ENCODE measurements around the gene CAT.

The CAT gene

GRCh38 chr11:34461215-34461614 is 22.5 kb downstream of the CAT start:
- no peak for DNase-seq

GRCh38 chr11:34464591-34465051 is 25.9 kb downstream of the CAT start:
- no peak for DNase-seq

- no peak for DNase-seq
Observed at GRCh38 chr11:34466802-34467488, 28.2 kb downstream of the CAT start.

DNA sequence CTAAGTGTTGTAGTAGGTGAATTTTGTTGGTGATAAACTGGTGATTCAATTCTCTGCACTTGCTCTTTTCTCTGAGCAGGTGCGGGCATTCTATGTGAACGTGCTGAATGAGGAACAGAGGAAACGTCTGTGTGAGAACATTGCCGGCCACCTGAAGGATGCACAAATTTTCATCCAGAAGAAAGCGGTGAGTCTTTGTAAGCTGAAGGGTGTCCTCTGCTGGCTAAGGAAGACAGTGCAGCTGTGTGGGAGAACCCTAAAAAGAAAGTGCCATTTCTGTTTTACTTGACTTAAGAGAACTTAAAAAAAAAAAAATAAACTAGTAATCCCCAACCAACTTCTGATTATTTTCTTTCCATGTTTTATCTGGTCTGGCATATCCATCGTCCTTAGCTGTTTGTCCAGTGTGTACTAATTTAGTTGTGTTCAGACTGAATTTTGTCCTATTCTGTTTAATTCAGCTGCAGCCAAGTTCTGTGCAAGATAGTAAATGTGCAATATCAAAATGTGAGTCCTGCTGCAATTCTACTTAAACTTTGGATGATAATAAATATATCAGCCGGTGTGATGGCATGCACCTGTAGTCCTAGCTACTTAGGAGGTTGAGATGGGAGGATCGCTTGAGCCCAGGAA is 29.6 kb downstream of the CAT start:
- no peak for DNase-seq

DNA sequence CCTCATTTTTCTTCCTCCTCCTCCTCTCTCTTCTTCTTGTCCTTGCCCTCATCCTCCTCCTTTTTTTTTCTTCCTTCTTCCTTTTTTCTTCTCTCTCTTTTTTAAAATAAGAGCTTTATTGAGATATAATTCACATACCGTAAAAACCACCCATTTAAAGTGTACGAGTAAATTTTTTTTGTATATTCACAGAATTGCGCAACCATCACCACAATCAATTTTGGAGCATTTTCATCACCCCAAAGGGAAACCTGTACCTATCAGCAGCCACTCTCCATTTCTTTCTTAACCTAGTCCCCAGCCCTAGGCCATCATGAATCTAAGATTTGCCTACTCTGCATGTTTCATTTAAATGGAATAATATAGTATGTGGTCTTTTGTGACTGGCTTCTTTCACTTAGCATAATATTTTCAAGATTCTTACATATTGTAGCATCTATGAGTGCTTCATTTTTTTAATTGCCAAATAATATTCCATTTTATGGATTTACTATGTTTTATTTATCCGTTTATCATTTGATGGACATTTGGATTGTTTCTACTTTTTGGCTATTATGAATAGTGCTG is 35.0 kb downstream of the CAT start:
- DNase-seq: no peak

DNA sequence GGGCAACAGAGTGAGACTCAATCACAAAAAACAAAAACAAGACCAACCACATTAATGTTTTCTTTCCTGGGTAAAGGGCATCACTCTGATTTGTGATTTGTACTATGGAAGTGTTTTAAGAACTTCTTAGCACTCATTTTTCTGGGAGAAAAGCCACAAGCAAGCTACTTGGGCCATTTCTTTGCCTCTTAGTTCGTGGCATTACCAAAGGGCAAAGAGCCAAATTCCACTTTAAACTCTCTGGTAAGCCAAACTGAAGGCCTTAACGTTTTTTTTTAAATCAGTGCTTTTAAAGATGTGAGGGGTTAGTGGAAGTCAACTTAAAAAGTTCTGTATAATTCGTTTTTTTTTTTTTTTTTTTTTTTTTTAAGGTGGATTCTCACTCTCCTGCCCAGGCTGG is 36.9 kb downstream of the CAT start:
- DNase-seq: no peak

DNA sequence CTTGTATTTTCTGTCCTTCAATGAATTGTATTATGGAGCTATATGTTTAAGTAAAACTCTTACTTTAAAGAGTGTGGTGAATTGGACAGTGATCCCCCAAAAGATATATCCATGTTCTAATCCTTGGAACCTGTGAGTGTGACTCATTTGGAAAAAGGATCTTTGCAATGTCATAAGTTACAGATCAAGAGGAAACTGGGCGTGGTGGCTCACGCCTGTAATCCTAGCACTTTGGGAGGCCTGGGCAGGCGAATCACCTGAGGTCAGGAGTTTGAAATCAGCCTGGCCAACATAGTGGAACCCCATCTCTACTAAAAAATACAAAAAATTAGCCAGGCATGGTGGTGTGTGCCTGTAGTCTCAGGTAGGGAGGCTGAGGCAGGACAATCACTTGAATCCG is 38.1 kb downstream of the CAT start:
- DNase-seq: no peak

DNA sequence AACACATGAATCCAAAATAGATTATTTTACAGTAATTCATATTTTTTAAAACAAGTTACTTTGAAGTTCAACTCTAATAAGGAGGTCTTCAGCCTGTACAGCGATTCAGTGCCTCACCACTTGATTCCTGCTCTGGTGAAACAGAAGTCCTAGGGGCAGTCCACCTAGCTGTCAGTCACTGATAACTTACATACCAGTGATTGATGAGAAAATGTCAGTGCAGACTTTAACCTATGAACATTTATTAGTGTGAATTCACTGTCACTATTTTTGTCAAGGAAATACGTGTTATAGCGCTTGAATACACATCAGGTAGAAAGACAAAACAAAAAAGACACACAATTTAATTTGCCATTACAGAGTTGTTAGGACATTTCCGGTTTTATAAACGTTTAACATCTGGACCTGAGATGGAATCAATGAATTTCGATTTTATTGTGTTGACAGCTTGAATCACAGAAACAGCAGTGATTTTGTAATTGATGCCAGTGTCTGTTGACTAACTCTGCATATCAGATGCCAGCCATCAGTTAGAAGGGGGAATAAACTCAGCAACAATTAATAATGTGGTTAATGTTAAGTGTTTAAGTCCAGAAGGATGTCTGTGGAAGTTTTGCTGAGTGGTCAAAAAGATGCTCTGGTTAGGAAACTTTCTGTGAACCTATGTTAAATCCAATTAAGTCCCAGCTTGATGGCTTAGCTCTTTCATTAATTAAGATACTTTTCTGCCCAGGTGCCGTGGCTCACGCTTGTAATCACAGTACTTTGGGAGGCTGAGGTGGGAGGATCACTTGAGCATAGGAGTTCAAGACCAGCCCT is 40.3 kb downstream of the CAT start:
- no peak for DNase-seq

DNA sequence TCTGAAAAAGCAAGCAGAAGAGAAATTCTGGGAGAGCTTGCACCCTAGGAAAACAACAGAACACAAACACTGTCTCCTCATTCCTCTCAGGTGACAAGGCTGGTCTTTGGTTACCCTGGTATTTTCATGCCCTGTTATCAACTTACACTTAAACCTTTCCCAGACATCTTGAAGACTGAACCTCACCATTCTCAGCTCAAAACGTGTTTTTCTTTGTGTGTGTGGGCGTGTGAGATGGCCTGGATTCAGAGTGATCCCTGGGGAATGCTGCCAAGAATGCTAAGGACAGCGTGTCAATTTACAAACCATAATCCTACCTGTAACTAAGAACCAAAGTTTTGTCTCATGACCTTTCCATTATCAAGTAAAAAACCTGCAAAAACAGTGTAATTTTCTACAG is 41.6 kb downstream of the CAT start:
- no peak for DNase-seq

DNA sequence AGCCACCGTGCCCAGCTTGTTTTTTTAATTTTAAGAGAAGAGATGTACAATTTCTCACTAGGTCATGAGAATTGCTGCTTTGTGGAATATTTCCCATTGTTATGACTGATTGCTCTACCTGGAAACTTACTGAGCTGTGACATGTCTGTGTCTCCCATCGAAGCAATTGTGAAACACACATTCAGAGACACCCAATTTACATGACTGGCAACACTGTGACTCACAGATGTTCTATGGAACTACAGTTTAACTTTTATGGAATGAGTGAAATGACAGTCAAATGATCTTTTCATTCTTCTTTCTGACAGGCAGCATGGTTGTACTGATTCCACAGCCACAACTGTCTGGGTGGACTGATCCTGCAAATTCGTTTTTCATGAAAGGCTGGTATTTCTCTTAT is 42.6 kb downstream of the CAT start:
- no peak for DNase-seq

GRCh38 chr11:34483106-34483874 is 44.6 kb downstream of the CAT start:
- no peak for DNase-seq

DNA sequence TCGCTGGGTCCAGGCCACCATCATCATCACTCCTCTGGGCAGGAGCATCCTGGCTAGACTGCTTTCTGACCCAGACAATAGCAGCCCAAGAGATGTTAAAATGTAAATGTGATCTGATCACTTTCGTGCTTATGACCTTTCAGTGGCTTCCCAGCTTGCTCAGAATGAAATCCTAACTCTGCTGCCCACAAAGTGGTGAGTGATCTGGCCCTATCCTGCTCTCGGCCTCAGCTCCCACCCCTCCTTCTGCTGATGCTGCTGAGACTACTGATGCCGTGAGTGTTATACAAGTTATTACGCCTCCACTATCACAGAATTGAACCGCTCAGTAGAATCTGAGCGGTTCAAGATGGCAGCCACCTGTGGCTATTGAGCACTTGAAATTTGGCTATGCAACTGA is 48.7 kb downstream of the CAT start:
- no peak for DNase-seq

DNA sequence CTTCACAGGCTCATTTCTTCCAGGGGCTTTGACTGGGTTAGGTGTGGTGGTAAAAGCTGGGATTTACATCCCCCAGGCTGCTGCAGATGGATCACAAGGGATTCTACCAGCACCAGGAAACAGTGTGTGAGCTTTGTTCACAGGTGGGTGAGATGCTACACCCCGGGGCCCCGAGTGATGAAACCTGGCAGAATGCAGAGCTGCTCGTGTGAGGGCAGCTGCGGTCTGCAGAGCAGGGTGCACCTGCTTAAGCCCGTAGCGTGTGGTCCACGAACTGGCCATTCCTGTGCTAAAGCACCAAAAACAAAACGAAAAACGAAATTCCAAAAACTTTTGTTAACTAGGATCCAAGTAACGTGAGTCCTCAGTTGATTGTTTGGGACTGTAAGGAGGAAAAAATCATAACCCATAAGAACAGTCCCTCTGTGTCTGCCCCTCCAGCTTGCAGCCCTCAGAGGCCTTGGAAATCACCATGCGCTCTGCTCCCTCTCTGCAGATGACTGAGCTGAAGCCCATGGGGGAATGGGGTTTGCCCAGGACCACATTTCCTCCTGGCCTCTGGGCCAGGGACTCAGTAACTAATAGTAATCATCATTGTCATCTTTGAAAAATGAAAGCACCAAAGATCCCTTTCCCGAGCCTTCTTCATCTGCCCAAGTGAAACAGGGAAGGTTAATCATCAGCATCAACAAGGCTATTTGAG is 50.3 kb downstream of the CAT start:
- no peak for DNase-seq

- DNase-seq: no peak
Observed at GRCh38 chr11:34490304-34490703, 51.6 kb downstream of the CAT start.

DNA sequence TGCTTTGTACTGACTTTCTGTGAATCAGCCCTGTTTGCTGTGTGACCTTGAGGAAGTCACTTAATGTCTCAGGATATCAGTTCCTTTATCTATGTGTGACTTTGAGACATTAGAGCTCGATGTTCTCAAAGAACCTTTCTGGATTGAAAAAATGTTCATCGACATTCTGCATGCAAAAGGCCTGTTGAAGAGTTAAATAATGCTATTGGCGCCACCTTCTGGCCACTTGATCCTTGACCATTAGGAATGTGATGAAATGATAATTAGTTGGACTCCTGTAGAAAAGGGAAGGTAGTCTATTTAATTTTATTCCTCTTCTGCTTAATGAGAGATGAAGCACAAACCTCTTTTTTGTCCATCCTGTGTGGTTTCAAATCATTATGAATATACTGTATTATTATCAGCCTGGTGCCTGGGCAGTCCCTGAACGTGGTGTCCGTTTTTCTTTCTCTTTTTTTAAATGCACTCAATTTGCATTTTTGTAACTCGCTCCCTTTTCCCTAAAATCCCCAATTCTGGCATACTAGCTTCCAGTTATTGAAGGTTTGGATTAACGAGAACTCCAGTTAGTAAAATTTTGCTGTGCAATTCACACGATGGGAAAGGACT is 54.2 kb downstream of the CAT start:
- DNase-seq: peak; percentile 46

- no peak for DNase-seq
Observed at GRCh38 chr11:34493468-34493867, 54.7 kb downstream of the CAT start.

GRCh38 chr11:34493926-34494595 is 55.3 kb downstream of the CAT start:
- DNase-seq: no peak

- no peak for DNase-seq
Observed at GRCh38 chr11:34495239-34495723, 56.5 kb downstream of the CAT start.

DNA sequence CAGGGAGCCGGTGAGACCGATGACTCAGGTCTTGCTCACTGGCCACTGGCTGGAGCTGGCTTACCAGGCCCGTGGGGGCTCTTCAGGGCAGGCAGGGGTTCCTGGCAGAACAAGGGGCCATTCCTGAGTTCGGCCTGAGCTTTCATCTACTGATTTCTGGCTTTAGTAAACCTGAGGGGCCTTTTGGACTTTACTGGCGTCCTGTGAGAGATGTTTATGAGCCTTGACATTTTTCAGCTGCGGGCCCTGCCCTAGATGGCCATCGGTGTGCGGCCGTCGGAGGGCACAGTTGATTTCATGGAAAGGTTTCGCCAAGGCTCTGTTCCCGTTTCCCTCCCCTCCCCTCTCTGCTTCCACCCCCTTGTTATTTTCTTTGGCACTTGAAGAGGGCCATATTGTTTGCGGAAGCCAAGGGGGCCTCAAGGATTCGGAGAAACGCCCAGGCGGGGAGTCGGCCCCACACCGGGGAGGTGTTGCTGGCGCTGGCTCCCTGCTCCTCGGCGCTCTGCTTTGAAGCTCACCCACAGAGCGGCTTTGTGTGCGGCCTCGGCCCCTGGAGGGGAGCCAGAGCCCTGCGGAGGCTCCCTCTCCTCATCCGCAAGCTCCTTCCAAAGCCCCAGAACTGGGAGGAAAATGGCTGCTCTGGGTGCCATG is 57.1 kb downstream of the CAT start:
- no peak for DNase-seq

DNA sequence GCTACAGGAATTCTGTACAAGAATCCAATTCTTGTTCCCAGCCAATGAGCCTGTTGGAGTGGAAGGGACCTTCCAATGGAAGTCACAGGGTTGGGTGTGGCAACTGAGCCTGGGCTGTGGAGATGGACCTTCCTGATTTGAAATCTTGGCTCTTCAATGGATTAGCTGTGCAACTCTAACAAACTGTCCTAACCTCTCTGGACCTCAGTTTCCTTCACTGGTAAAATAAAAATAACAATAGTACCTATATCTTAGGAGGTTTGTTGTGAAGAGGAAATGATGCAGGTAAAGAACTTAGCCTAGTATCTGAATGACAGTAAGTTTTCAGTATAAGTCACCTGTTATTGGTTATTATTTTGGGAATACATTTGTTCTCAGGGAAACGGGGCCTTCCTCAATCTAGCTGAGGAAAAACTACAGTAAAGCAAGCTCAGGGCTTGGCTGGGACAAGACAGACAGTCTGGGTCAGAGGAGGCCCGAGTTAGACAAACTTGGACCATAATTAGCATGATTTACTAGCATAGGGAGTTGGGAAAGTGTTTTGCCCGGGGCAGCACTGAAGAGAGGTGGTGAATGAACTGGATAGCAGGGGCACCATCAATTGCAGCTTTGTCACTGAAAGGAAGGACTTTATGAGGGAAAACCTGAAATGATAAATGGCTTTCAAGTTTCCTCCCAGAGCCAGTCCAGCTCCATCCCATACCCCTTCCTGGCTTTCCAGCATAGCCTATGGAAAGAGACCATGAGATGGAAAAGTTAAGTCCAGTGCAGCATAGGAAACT is 61.2 kb downstream of the CAT start:
- no peak for DNase-seq

Data from 8988T (cell line).